Inflammatory macrophage (primary cell): ENCODE measurements around the gene CACNA1I.
"Not testable (repeated sequence)": the region's sequence is repeated elsewhere in the genome, so short reads cannot be mapped to it uniquely, and the experiment has no call there.

Experiments
- DNase-seq, 2 donors: peaks; one replicate each; pipeline ENCODE4 v3.0.0-alpha.2; 2020 to 2022

Gene CACNA1I

DNA sequence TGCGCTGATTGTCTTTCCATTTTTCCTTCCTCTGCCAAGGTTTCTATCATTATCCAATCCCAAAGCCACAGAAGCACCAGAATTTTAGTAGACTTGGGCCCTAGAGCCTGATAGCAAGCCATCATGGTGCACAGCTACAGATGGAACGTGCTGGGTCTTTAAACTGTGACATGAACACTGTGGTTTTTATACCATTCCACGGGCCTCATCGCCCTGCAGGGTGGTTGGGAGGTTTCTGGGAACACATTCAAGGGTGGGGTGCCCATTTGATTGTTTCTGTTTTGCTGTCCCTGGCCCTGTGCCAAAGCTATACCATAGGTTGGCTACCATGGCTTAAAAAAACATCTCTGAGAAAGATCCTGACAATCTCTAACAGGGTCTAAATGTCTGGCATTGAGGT, 151.9 kb downstream of the CACNA1I start:
- DNase-seq = no peak

DNA sequence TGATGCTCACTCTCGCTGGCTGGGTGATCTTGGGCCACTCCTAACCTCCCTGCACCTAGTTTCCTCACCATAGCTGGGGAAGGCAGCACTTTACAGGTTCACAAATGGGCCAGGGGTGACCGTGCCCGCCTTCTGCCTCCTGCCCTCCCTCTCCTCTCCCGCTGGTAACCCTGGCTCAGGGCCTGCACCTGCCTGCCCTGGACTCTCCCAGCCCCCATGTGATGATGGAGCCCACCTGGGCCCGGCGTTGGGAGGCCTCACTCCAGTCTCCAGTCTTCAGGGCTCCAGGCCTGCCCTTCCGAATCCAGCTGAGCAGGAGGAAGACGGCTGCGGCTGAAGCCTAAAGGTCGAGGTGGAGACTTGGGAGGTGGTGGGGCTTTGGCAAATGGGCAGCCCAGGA, 152.9 kb downstream of the CACNA1I start:
- DNase-seq = no peak

DNA sequence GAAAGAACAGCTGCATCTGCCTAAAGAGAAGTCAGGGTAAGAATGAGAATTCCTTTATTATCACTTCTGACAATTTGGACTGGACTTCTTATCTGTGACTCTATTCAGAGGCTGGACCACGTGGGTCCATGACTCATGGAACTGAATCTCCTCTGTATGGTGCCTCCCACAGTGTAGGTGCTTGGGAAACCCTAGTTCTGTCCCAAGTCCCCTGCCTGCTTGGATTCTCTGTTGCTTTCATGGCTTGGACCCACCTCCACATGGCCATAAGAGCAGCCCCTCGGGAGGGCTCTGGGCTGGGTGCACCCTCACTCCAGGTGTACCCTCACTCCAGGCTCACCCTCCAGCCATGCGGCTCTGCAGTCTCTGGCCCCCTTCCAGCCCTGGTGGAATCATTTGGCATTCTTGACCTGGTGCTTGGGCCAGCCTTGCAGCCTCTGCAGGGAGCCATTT, 153.4 kb downstream of the CACNA1I start:
- DNase-seq = no peak

DNA sequence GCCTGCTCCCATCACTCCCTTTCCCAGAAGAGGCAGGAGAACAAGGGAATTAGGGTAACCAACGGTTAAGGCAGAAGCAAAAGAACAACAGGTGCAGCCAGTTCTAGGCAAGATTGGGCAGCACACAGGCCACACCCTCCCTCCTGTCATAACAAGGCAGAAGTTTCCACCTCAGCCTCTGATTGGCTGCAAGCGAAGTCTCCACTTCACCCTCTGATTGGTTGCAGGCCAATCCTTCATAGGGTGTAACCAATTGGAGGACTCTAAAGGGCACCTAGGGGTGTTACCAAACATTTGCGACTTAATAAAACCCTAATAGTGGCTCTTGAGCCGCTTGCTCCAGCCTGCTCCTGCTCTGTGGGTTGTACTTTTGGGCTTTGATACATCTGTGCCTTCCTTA, 153.8 kb downstream of the CACNA1I start:
- DNase-seq = no peak

DNA sequence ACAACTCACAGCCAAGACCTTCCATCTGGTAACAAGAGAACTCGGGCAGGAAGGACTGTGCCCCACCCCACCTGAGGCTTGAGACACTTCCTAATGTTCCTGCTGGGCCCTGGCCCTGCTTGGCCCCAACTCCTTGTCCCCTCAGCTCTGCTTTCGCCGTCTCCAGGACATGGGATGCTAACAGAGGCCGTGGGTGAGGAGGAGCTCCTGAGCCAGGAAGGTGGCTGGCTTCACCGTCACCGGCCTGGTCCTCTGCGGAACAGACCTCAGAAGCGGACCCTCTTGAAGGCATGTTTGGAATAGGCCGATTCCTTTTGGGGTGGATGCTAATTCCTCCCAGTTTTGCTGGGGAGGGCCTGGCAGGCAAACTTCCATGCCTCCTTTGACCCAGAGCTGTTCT, 154.3 kb downstream of the CACNA1I start:
- DNase-seq = no peak

DNA sequence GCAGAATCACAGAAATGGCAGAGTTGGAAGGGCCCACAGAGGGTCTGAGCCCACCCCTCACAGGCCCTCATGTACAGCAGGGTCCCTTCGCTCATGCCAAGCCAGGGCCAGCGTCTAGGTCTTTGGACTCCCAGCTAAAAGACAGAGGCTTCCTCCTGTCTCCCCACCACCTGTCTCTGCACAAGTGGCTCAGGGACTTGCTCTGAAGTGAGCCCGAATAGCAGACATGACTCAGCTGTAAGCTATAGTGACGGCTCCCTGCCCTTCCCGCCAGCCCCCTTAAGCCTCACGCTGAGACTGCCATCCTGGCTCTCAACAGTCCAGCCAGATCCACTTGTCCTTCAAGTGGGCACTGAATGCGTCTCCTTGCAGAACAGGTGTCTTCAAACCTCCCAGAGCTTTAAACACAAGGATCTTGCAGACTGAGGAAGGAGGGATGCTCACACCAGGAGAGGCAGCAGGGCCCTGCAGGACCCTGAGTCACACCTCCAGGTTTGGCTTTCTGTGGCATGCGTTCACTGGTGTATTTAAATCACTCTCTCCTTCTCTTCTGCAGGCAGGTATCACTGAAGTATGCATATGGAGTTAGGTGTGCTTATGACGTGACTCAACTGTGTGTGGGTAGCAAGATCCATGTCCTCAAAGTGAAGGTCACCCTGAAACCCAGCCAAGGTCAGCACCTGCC, 154.9 kb downstream of the CACNA1I start:
- no peak for DNase-seq

DNA sequence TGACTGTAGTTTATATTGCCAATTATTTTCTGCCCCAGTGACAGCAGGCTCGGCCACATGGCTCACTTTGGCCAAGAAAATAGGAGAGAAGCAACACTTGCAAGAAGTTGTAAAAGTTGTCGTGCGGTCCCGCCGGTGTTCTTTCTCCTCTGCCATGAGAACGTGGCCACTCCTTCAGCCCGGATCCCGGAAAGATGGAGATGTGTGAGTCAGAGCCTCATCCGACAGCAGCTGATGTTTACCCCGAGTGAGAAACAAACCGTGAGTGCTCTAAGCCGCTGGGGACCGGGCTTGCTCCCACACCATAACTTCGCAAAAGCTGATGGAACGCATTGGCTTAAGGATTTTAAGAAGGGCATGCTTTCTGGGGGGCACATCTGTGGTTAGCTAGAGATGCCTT, 157.0 kb downstream of the CACNA1I start:
- no peak for DNase-seq

DNA sequence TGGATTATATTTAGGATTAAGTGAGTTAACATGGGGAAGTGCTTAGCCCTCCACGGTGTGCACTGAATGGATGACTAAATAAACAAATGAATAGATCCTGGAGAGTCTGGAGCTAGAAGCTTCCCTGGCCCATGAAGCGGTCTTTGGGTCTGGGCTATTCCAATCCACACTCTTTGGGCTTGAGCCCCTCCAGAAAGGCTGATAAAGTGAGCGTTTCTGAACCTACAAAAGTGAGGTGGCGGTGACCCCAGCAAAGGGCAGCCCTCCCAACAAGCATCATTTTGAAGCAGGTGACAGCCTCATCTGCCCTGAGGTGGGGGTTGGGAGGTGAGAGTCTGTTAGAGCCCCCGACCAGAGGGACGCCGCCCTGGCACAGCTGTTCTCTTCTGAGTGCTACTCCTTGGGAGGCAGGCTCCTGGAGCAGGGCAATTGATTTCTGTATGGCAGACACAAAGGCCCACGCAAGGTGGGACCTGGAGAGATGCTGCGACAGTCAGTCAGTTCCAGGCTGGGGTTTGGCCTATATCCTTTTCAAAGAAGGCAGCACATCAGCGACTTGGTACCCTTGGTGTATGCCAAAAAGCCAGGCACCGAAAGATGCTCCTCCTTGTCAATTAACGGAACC, 157.8 kb downstream of the CACNA1I start:
- DNase-seq = no peak

DNA sequence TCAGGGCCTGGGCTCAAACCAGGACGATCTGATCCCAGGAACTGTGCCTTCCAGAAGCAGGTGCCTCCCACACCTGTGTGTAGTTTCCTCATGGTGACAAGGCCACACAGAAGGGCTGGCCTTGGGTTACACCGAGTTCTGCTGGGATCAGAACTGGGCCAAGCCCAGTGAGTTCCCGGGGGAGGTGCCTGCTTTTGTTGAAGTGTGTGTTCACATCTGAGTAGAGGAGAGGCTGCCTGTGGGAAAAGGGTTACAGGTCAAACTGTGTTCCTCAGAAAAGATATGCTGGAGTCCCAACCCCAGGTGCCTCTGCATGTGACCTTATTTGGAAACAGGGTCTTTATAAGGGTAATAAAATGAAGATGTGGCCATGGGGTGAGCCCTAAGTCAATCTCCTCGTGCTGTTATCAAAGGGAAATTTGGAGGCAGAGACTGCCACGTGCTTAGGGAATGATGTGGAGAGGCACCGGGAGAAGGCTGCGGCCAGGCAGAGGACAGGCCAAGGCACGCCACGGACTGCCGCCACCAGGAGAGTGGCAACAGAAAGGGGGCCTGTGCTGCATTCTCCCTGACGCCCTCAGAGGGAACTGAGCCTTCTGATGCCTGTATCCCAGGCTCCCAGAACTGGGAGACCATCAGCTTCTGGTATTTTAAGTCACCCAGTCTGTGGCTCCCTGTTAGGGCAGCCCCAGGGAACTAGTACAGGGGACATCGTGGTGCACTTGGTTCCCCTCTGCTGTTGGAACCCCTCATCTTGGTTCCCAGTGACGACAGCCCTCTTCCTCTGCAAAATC, 158.8 kb downstream of the CACNA1I start:
- no peak for DNase-seq

DNA sequence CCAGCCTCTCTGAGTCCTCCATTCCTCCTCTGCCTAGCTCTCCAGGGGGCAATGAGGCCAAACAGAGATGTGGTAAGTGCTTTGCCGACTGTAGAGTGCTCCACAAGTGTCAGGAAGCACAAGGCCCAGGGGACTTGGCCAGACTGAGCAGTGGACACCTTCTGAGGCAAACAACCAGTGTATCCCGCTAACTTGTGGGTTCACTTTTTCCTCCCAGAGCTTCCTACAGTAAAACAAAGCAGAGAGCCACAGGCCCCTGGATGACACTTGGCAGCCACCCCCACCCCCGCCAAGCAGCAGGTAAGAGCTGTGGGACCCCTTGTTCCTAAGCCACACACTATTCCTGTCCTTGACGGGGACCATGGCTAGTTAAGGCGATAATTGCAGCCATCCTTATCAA, 160.9 kb downstream of the CACNA1I start:
- DNase-seq = no peak

DNA sequence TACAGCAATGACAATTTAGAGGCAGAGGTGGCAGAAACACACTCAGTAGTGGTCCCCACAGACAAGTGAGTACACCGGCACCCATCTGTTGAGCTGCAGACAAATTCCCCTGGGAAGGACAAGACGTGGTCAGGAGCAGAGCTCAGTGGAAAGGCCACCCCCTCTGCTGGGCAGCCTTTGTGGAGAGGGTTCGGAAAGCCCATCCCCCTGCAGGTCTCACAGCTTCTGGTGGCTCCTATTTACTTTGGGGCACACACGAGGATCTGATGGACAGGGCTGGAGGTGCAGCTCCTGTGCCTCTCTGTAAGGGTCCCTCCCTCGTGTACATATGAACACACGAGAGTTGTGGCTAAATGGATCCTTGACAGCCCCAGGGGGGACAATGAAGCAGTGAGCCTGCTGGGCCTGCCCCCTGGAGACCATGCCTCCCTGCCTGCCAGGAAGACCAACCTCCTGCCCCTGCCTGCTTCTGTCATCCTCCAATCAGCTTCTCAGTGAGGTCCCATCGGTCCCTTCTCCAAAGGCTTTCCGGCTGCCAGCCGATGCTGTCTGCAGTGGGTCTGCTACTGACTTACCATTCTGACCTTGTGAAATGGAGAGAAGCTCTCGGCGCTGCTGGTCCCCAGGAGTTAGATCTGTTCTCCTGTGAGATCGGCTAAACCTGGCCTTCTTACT, 161.5 kb downstream of the CACNA1I start:
- no peak for DNase-seq

DNA sequence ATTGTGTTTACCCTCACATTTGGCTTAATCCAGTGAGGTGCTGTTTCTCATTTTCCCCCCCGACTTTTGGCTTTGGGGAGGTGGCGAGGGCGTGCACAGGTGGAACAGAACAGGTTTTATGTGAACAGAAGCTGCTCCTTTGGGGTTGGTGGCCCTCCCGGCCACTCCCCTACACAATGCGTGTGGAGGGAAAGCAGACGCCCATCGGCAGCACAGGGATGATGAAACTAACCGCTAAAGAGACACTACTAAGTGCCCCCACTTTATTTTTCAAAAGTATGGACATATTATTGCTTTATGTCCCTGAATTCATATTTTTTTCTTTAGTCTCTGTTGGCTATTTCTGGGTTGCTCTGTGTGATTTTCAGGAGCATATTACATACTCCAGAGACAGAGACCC, 162.1 kb downstream of the CACNA1I start:
- DNase-seq = no peak

DNA sequence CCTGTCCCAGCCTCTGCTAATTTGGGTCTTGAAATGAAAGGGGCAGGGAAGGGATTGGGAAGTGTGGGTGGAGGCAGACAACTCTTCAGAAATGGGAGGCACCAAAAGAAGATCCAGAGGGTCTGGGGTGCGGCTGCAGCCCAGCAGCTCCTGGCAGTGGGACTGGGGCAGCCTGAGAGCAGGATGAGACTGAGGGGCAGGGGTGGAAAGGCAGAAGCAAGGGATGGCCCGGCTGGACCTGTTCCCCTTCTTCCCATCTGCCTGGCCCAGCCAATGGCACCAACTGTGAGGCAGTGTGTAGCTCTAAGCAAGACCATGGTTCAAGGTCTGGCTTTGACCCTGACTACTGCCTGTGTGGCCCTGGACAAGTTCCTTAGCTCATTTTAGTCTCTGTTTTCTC, 162.6 kb downstream of the CACNA1I start:
- DNase-seq = no peak

DNA sequence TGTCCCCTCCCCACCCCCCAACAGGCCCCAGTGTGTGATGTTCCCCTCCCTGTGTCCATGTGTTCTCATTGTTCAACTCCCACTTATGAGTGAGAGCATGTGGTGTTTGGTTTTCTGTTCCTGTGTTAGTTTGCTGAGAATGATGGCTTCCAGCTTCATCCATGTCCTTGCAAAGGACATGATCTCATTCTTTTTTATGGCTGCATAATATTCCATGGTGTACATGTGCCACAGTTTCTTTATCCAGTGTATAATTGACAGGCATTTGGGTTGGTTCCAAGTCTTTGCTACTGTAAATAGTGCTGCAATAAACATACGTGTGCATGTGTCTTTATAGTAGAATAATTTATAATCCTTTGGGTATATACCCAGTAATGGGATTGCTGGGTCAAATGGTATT, 163.5 kb downstream of the CACNA1I start:
- DNase-seq = not testable (repeated sequence)

DNA sequence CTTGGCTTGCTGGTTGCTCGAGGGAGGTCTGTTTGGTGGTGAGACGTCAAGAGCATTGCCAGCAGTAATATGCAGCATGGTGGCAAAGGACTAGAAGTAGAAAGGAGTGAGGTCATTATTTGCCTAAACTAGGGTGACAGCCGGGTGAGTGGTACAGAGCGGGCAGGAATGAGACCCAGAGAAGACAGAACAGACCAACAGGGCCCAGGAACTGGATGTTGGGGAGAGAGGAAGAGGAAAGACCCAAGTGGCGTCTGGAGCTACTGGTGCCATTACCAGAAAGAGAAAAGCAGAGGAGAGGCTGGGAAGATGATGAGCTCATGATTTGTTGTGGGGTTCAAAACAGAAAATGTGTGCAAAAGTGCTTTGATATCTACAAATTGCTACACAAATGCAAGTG, 164.3 kb downstream of the CACNA1I start:
- no peak for DNase-seq

DNA sequence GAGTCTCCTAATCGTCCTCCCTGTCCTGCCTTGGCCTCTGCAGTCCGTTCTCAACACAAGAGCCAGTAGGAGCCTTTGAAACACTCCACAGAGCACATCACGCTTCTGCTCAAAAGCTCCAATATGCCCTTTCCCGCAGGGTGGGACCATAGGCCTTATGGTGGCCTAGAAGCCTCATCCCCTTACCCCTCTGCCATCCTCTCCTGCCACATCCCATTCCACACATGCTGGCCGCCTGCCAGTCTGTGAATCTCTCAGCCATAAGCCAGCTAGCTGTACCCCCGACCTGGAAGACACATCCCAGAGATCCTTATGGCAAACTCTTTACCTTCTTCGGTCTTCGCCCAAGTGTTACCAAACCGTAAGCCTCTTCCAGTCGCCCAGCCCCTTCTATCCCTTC, 165.2 kb downstream of the CACNA1I start:
- DNase-seq = no peak

DNA sequence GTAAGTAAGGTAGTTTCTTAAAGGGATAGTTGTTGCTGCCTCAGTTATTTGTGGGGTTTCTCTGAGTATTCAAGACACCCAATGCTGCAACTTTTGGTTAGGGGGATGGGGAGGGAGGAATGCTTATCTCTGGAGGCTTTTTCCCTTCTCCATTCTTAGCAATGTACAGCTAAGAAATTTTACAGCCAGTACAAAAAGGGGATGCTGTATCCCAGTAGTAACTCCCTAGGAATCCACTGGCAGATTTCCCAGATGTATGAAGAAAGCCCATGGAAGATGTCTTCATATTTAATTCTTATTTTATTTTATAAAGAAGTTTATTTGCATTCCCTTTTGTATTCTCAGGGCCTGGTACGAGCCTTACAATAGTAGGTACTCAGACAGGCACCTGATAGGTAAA, 168.2 kb downstream of the CACNA1I start:
- no peak for DNase-seq
